AG04450 (cell line): ENCODE measurements around the gene FARP2. TPM values are rescaled to one million over a fixed set of nuclear protein-coding genes. Genes with fewer than 3 reads are reported as not detected.
"Not testable (repeated sequence)": the region's sequence is repeated elsewhere in the genome, so short reads cannot be mapped to it uniquely, and the experiment has no call there.

Experiments
- CTCF ChIA-PET: fragments of 300-600, 350-600 bp; formaldehyde crosslinking; extraction: SDS; loops from one replicate; lab custom pipeline; 2022; ENCODE audit warnings: antibody characterized with exemption, inconsistent platforms; lab: Charles Lee
- POLR2A ChIA-PET: fragments of 350-600 bp; formaldehyde crosslinking; extraction: SDS; loops from one replicate; lab custom pipeline; 2021; ENCODE audit warnings: antibody characterized with exemption, inconsistent platforms; lab: Yijun Ruan, JAX
- DNase-seq: peaks from one replicate; pipeline ENCODE4 v3.0.0-alpha.2; 2011; ENCODE audit warnings: low read depth, low spot score
- H3K27ac ChIP-seq: one replicate; pipeline ENCODE4 v1.5.1; 2012; ENCODE audit warnings: low read depth, low read length, control low read depth
- H3K27me3 ChIP-seq: one replicate; pipeline ENCODE4 v1.6.0; 2012; ENCODE audit warnings: low read length; ENCODE audit not compliant: control insufficient read depth, insufficient read depth
- H3K4me3 ChIP-seq: 2 replicates; pipeline ENCODE4 v1.5.1; 2011; ENCODE audit warnings: mild to moderate bottlenecking, low read depth, low read length, control low read depth
- H3K9me3 ChIP-seq: 2 replicates; pipeline ENCODE4 v1.5.1; 2012; ENCODE audit warnings: low read length; ENCODE audit not compliant: control insufficient read depth, insufficient read depth
- polyA plus RNA-seq: library from polyadenylated mRNA; depleted of rRNA; stranded (reverse); fragments of >200 nt; gene quantifications from 2 replicates; pipeline ENCODE4 v1.2.3, GENCODE V29; 2011
- TF ChIP-seq, protein P1 (sequence below): IDR thresholded peaks from 2 replicates; pipeline ENCODE4 v1.5.1; 2011; ENCODE audit warnings: low read depth, low read length, control low read depth, inconsistent platforms

The FARP2 gene
- polyA plus RNA-seq, 1 experiment, result 25.4 TPM

DNA sequence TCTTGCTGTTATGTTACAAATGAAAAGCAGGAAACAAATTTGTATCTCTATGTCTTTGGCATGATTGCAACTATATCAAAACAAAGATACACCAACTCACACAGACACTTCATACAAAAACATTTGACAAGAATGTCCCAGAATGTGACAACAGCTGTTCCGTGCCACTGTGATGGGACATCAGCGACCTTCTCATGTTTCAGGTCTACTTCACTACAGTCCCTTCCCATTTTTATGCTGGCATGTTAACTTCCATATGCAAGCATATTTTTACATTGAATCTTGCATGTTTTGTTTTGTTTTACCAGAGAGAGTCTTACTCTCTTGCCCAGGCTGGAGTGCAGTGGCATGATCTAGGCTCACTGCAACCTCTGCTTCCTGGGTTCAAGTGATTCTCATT is 81.1 kb downstream of the FARP2 start:
- TF ChIP-seq, protein P1, sequence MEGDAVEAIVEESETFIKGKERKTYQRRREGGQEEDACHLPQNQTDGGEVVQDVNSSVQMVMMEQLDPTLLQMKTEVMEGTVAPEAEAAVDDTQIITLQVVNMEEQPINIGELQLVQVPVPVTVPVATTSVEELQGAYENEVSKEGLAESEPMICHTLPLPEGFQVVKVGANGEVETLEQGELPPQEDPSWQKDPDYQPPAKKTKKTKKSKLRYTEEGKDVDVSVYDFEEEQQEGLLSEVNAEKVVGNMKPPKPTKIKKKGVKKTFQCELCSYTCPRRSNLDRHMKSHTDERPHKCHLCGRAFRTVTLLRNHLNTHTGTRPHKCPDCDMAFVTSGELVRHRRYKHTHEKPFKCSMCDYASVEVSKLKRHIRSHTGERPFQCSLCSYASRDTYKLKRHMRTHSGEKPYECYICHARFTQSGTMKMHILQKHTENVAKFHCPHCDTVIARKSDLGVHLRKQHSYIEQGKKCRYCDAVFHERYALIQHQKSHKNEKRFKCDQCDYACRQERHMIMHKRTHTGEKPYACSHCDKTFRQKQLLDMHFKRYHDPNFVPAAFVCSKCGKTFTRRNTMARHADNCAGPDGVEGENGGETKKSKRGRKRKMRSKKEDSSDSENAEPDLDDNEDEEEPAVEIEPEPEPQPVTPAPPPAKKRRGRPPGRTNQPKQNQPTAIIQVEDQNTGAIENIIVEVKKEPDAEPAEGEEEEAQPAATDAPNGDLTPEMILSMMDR, result no peak
- Histone ChIP-seq H3K9me3 (no peaks in the 10 kb centered on the region), H3K27ac (no peak overlapping the region), H3K27me3 (no peaks in the 10 kb centered on the region), H3K4me3 (no peak overlapping the region)
- DNase-seq, result no peak
- ChIA-PET POLR2A (no interaction called here), CTCF (no interaction called here)

- Histone ChIP-seq H3K27ac (no peak overlapping the region), H3K4me3 (no peak overlapping the region), H3K27me3 (no peaks in the 10 kb centered on the region), H3K9me3 (no peaks in the 10 kb centered on the region)
- TF ChIP-seq, protein P1, result no peak
- POLR2A ChIA-PET, result interaction anchor here (1.2 kb wide), 1 partner anchor 70 kb away, joined by 3 read pairs; no protein-coding TSS in a partner anchor
- no peak for DNase-seq
- CTCF ChIA-PET, result no interaction called here
Observed at GRCh38 chr2:241441492-241441891, 85.4 kb downstream of the FARP2 start.

GRCh38 chr2:241443486-241444223 is 87.6 kb downstream of the FARP2 start:
- TF ChIP-seq, protein P1, result no peak
- POLR2A ChIA-PET, result no interaction called here
- Histone ChIP-seq H3K27me3 (no peaks in the 10 kb centered on the region), H3K27ac (no peak overlapping the region), H3K4me3 (no peak overlapping the region), H3K9me3 (no peaks in the 10 kb centered on the region)
- DNase-seq, result no peak
- CTCF ChIA-PET, result no interaction called here

- Histone ChIP-seq H3K9me3 (no peaks in the 10 kb centered on the region), H3K27me3 (no peaks in the 10 kb centered on the region), H3K27ac (no peak overlapping the region), H3K4me3 (no peak overlapping the region)
- POLR2A ChIA-PET, result no interaction called here
- CTCF ChIA-PET, result no interaction called here
- DNase-seq, result no peak
- TF ChIP-seq, protein P1, result no peak
Observed at GRCh38 chr2:241445426-241445825, 89.3 kb downstream of the FARP2 start.

DNA sequence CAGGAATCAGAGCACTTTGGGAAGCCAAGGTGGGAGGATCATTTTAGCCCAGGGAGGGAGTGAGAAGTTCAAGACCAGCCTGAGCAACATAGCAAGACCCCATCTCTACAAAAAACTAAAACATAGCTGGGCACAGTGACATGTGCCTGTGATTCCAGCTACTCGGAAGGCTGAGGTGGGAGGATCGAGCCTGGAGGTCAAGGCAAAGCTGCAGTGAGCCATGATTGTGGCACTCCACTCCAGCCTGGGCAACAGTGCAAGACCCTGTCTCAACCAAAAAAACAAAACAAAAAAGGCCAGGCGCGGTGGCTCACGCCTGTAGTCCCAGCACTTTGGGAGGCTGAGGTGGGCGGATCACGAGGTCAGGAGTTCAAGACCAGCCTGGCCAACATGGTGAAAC is 94.0 kb downstream of the FARP2 start:
- CTCF ChIA-PET, H3K27me3 ChIP-seq, DNase-seq, H3K4me3 ChIP-seq, H3K9me3 ChIP-seq, H3K27ac ChIP-seq: not testable (repeated sequence)
- POLR2A ChIA-PET, result interaction anchor here (0.6 kb wide), 1 partner anchor 135 kb away, joined by 4 read pairs; no protein-coding TSS in a partner anchor
